GM19452 (cell line): ENCODE results near the gene KDR.

Source experiments
- ATAC-seq: cut with Tn5 transposase; IDR thresholded peaks from one replicate; pipeline ENCODE4 v1.9.1; 2021; ENCODE audit not compliant: unreplicated experiment

Gene KDR

DNA sequence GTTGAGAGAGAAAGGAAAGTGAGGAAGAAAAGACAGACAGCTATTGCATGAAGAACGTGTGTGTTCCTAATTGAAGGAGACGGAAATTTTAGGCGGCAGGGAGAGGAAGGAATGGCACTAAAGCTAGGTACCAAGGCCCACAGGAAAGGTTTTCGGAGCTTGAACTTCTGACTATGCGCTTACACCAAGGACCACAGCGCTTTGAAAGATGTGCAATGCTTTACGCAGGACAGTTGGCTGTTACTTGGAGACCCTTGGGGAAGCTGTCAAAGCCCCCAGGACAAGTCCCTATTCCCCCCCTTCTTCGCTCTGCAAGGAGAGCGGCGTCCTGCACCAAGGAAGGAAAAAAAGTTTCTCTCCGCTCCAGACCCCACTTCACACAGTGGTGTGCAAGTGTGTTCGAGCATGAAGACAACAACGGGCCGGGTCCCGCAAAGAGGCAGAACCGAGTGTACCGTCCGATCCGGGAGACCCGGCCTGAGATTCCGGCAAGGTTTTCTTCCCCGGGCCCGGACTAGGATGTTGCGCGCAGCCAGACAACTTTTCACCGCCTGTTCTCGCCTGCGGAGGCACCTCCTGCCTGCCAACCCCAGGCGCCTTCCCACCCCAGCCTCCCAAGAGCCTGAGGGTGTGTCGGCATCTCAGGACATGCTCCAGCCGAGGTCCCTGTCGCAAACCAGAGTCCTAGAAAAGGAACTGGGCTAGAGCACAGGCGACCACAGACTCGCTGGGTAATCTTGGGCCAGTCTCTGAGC, 896 bp downstream of the KDR start:
- no peak for ATAC-seq

DNA sequence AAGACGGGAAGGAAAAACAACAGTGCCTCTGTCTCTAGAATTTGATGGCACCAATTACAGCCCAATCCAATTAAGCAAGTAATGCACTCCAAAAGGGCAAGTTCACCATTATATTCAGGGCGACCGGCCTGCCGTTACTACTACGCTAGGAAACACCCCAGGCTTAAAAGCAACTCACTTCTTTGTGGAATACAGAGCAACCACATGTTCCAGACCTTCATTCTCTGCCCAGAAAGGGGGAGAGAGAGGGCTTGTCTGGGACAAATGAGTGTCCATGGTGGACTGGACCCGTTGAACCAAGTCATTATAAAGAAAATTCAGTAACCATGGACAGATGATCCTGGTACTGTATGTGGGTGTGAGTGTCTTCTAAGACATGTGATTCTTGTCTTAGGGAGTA, 1.6 kb downstream of the KDR start:
- no peak for ATAC-seq

DNA sequence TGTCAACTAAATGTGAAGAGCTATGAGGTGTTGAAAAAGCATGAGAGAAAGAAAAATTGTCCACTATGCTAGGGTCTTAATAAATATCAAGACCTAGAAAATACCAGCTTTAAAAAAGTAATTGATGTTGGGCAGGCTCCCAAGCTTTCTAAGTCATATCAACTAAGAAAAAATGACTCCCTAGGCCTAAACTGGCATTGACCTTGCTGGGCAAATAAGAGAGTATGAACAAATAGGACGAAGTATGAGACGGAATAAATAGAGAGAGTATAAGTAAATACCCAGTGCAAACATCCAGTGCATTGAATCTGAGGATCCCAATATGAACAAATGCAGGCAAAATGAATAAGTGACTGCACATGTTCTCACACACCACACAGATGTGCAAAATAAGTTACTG, 3.2 kb downstream of the KDR start:
- ATAC-seq = no peak

DNA sequence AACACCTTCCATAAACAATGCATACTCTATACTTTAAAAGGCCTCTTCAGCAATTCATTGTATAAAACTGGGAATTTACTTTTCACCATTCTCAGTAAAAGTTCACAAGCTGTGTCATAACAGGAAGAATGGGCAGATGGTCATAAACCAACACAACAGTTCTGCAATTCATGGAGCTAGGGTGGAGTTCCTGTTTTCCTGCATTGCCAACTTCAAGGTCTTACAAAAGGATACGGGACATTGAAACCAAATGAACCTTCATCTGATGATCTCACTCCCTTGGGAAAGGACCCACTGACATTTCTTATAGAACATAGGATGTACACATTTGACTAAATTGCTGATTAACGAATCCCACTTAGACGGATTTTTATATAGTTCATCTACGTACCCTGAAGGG, 4.1 kb downstream of the KDR start:
- no peak for ATAC-seq

DNA sequence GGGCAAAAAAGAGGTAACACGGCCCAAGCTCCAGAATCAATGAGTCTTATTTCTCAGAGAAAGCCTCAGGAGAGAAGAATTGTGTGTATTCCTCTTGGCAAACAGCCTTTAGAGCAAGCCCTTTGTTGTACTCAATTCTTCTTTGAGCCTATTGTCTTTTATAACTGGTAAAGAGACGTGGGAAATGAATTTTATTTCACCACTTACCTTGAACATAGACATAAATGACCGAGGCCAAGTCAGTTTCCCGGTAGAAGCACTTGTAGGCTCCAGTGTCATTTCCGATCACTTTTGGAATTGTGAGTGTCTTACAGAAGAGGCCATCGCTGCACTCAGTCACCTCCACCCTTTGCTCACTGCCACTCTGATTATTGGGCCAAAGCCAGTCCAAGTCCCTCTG, 7.0 kb downstream of the KDR start:
- no peak for ATAC-seq

DNA sequence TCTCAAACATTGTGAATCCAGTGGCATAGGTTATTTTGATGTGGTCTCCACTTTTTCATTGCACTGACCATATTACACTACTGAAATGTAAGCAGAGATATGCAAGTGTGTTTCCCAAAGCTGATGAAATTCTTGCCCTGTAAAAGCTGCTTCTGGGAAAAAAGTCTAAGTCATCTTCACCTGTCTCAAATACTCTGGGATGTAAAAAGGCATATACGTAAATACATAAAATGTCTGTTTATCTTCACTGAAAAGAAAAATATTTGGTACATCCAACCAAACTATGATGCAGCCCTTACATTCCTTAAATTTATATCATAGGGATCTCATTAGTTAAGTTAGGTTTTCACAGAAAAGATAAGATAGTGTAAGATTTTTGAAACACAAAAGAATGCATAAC, 7.9 kb downstream of the KDR start:
- ATAC-seq = no peak

DNA sequence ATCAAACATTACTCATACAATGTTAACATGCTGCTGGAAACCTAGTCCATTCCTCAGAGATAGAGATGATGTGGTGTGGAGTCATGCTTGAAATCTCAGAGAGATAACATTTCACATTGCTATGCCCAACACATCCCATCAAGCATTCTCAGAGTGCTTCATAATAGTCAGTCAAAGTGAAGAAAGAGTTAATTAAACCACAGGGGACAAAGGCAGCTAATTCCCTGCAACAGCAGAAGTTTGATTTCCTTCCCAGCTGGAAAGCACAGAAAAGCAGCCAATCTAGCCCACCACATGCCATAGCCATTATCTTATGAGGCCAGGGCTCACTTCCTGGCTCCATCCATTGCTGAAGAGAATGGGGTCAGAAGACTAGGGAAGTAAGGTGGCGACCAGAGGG, 8.9 kb downstream of the KDR start:
- no peak for ATAC-seq

DNA sequence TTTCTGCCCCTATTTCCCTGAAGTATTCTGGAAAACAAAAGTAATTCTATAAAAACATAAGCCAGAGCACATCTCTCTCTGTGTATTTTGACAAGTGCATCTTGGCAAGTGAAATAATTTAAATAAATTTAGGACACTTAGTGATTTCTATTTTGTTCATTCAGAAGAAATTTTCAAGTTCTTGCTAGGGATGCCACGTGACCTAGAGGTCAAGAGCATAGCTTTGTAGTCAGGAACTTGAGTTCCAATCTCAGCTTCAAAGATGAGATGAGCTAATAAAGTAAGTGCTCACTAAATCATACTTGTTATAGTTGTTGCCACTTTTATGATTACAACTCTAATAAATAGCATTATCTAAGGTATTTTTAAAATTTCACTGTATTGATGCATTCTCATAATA, 13.8 kb downstream of the KDR start:
- ATAC-seq = no peak

DNA sequence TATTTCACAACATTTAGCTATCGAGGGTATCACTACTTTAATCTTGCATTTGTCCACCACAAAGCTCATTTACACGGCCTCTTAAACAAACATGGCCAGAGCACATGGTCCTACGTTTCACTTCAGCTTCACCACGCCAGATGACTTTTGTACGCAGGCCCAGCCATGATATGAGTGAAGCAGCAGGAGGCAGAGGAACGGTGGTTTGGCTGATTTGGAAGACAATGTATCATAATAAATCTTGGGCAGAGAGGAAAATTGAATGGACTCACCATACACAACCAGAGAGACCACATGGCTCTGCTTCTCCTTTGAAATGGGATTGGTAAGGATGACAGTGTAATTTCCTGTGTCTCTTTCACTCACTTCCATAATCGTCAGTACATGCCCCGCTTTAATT, 15.3 kb downstream of the KDR start:
- ATAC-seq = no peak

DNA sequence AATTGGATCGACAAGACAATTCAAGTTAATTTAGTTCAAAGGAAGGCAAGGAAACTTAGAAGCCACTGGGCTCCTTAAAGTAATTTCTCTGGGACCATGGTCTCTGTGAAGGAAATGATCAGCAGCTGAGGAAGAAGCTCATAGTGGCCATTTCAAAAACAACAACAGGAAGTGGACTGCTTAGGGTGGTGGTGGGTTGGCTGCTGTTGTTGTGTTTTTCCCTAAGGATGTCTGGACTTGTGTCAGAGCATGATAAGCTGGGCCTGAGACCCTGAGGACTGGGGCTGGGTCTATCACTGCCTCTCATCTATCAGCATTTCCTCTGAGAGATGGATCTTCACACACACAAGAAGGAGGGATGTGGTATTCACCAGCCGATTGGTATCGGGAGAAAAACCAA, 18.3 kb downstream of the KDR start:
- ATAC-seq = no peak

DNA sequence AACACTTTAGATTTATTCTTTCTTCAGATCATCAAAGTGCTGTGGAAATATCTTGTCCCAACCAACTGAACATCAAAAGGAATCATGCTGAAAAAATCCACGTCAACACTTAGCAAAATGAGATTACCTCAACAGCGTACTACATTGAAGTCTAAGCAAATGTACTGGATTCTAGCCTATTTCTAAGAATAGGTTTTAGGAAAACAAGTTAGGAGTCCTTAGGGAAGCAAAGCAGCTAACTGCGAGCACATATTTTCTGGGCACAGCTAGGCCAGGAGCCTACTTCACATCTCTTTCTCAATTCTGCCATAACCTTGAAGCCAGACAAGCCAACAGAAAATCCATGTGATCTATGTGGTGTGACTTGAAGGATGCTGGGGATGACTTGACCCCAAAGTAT, 22.2 kb downstream of the KDR start:
- ATAC-seq = no peak

DNA sequence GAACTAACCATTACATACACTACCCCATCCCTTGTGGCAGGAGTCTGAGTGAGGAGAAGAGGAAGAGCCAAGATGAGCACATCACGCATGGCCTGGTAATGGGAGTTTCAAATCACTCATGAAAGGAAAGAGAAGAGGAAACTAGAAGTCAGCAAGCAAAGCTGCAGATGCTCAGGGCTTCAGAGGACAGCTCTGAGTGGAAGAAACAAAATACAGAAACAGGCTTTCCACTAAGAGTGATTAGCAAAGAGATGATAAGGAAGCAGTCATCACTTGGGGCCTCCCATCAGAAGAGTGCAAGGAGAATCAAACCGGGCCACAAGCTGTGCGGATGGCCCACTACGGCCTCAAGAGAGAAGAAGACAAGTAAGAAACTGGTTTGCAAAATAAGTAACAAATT, 25.6 kb downstream of the KDR start:
- no peak for ATAC-seq

DNA sequence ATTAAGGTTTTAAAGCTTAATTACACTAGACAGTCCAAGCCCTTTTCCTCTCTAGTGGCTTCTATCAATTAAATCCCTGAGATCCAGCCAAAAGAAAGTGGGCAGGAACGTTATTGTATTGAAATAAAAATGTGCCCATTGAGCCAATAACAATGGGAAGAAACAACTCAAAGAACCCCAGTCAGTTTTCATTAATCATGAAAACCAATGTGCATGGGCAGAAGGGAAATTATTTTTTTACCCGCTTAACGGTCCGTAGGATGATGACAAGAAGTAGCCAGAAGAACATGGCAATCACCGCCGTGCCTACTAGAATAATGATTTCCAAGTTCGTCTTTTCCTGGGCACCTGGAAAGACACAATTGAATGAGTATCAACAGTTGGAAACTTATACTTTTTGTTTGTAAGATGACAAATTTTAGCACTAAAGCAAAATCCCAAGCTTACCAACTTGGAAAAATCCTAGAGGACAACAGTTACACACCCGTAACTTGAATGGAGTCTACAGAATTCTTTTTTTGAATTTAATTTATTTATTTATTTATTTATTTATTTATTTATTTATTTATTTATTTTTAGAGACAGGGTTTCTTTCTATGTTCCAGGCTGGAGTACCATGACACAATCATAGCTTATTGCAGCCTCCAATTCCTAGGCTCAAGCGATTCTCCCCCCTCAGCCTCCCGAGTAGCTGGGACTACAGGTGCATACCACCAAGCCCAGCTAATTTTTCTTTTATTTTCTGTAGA, 26.8 kb downstream of the KDR start:
- ATAC-seq = no peak

DNA sequence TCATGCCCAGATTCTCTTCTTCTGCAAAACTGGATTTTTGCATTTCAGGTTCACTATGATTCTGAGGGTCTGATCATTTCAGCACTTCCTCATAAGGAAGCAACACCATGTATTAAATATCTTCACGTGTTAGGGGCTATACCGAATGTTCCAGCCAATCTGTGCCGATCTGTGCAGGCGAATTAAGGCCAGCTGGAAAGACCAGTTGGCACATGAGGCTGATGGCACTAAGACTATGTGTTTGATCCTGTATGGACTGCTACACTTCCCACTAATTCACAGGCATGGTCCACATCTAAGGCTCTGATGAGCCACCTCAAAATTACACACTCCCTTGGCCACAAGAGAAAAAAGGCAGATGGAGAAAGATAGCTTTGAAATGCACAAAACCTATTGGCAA, 28.8 kb downstream of the KDR start:
- ATAC-seq = no peak

DNA sequence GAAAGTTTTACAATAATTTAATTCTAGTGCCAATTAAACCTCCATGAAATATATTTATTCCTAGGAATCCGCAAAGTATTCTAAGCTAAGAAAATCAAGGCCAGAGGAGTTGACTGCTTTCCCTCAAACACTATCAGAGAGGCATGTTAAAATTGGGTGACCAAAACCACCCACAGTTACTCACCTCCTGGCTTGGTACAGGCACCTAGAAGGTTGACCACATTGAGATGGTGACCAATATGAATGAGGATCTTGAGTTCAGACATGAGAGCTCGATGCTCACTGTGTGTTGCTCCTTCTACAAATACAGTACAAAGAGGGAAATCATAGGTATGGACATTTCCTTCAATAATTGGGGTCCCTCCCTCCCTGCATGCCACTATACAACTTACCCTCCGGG, 29.4 kb downstream of the KDR start:
- ATAC-seq = no peak

DNA sequence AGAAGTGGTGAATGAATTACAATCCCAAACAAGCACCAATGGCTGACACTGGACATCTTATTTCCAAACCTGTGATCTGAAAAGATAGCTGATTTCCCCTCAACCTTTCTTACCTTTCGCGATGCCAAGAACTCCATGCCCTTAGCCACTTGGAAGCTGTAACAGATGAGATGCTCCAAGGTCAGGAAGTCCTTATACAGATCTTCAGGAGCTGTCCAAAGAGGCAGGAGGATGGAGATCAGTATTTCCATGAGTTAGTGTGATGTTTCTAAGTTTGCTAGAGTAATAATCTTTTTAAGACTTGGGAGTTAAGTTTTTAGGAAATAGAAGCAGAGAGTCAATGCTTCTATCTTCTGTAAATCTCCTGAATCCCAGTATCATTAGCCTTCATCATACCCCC, 32.9 kb downstream of the KDR start:
- ATAC-seq = no peak

DNA sequence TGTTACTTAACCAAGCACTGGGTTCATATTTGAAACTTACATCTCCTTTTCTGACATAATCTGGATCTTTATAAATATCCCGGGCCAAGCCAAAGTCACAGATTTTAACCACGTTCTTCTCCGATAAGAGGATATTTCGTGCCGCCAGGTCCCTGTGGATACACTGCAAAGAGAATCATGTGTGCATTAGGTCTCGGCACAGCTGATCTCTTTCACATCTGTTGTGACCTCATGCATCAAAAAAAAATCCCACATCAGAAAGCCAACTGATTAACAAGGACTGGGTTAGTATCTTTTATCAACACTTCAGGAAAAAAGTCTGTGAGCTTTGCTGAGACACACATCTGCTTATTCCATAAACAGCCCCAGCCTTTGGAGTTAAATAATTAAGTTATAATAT, 35.5 kb downstream of the KDR start:
- no peak for ATAC-seq

DNA sequence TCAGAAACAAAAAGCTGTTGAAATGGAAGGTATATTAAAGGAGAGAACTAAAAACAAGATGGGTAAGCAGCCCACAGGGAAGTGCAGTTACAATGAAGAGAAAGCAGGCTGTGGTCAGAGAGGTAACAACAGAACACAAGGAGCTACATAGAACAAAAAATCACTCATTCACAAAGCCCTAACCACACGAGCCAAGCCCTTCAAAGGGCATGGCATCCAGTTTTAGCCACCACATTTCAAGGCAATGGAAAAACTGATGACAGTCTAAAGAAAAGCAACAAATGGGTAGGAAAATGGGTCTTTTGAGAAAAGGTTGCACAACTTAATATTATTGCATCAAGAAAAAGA, 37.5 kb downstream of the KDR start:
- no peak for ATAC-seq

DNA sequence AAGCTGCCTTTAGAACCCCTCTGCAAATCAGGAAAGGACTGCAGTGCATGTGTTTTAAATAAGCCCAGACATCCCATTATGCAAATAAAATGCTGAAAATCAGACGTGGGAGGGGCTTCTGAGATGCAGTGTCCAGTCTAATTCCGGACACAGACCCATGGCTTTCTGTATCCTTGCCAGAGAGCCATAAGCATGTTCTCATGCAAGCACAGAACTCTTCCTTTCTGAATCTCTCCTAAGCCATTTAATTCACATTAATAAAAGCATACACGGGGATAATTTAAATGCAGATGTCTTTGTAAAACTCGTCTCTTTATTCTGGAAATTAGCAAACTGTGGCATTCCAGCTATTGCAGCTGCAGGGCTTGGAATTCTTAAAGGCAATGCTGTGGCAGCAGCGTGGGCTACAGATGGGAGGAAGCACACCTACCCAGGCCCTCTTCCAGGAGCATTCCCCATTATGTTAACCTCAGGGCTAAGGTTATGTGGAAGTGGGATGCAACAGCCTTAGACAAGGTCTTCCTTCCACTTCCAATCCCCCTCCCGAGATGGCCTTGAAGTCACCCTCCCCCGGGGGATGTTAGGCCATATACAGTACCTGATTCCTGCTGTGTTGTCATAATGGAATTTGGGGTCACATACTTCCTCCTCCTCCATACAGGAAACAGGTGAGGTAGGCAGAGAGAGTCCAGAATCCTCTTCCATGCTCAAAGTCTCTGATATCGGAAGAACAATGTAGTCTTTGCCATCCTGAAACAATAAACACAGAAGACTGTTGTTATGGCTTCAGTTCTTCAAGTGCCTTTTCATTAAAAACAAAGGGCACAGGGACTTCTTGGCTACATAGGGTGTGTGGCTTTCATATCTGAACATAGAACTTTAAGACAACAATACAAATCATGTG, 38.1 kb downstream of the KDR start:
- no peak for ATAC-seq

DNA sequence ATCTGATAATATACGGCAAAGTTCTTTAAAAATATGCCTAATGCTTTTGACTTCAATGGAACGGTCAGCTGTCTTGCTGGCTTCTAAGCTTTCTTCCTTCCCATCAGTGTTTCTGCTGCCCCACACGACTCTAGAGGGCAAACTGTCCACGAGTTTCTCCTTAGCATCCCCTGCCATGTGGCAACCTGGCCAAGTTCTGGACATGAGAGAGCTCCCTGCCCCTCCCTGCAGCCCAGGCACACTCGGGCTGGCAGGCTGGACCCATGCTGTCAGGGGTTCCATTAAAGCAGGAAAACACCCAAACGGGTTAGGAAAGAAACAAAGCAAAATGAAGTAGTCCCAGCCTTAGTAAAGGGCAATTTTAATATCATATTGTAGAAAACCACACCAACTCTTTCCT, 38.8 kb downstream of the KDR start:
- ATAC-seq = no peak

DNA sequence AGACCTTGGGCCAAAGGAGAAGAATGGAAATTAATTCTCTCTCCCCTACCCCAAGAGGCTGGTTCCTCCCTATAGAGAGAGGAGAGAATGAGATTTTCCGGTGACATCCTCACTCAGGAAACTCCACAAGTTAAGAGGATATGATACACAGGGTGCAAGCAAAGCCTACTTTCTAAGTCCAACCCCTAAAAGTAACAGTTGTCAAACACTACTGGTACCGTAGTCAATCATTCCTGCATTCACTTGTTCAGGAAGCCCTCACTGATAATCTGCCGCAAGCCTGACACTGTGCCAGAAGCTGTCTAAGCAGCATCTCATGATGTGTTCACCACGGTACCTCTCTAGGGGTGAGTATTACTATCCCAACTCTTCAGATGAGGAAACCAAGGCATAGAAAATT, 41.7 kb downstream of the KDR start:
- no peak for ATAC-seq

DNA sequence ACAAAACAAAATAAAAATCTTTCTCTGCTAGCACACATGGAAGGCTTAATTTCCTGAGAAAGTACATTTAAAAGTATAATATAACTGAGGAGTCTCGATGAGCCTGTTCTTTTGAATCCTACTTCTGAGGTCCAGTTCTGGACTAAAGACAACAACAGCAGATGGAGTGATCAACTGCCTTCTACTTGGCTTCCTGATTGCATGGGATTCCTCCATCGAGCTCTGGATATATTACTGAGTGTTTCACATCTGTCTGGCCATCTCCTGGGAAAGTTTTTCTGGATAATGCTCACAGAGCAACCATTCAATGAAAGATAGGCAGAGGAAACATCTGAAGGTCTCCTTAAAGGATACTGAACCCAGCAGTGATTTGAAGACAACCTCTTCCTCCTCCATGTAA, 42.6 kb downstream of the KDR start:
- ATAC-seq = no peak
